Measurements from ENCODE around the gene NOXA1.
A peak's percentile ranks its signal among the peaks of the same experiment; 100 is the strongest.

Gene NOXA1

GRCh38 chr9:137387114-137387890 lies 35.9 kb upstream of the NOXA1 start:
- peak in 1 of 2 donors; percentile 18 for DNase-seq (ENCODE audit: low read depth in 2 of 2, low spot score in 1 of 2)

GRCh38 chr9:137387891-137388560 lies 35.2 kb upstream of the NOXA1 start:
- no peak for DNase-seq (ENCODE audit: low read depth in 2 of 2, low spot score in 1 of 2)

- no peak for DNase-seq (ENCODE audit: low read depth in 2 of 2, low spot score in 1 of 2)
These were observed 34.4 kb upstream of the NOXA1 start for GRCh38 chr9:137388589-137389427.

- DNase-seq (ENCODE audit: low read depth in 2 of 2, low spot score in 1 of 2), result no peak
These were observed 33.8 kb upstream of the NOXA1 start for GRCh38 chr9:137389428-137389746.

- DNase-seq (ENCODE audit: low read depth in 2 of 2, low spot score in 1 of 2), result no peak
These were observed 32.4 kb upstream of the NOXA1 start for GRCh38 chr9:137390553-137391410.

GRCh38 chr9:137391411-137391754 lies 31.8 kb upstream of the NOXA1 start:
- no peak for DNase-seq (ENCODE audit: low read depth in 2 of 2, low spot score in 1 of 2)

GRCh38 chr9:137392232-137393007 lies 30.8 kb upstream of the NOXA1 start:
- DNase-seq (ENCODE audit: low read depth in 2 of 2, low spot score in 1 of 2), result no peak

- no peak for DNase-seq (ENCODE audit: low read depth in 2 of 2, low spot score in 1 of 2)
These were observed 29.7 kb upstream of the NOXA1 start for GRCh38 chr9:137393176-137394150.

GRCh38 chr9:137394866-137395665 lies 28.1 kb upstream of the NOXA1 start:
- no peak for DNase-seq (ENCODE audit: low read depth in 2 of 2, low spot score in 1 of 2)

- DNase-seq (ENCODE audit: low read depth in 2 of 2, low spot score in 1 of 2), result no peak
These were observed 27.6 kb upstream of the NOXA1 start for GRCh38 chr9:137395666-137396010.

GRCh38 chr9:137396227-137396626 lies 27.0 kb upstream of the NOXA1 start:
- DNase-seq (ENCODE audit: low read depth in 2 of 2, low spot score in 1 of 2), result no peak

GRCh38 chr9:137396634-137397367 lies 26.4 kb upstream of the NOXA1 start:
- DNase-seq (ENCODE audit: low read depth in 2 of 2, low spot score in 1 of 2), result no peak

- DNase-seq (ENCODE audit: low read depth in 2 of 2, low spot score in 1 of 2), result no peak
These were observed 25.3 kb upstream of the NOXA1 start for GRCh38 chr9:137397675-137398423.

- DNase-seq (ENCODE audit: low read depth in 2 of 2, low spot score in 1 of 2), result no peak
These were observed 24.4 kb upstream of the NOXA1 start for GRCh38 chr9:137398561-137399468.

- no peak for DNase-seq (ENCODE audit: low read depth in 2 of 2, low spot score in 1 of 2)
These were observed 20.4 kb upstream of the NOXA1 start for GRCh38 chr9:137402746-137403145.

GRCh38 chr9:137403269-137403668 lies 19.9 kb upstream of the NOXA1 start:
- DNase-seq (ENCODE audit: low read depth in 2 of 2, low spot score in 1 of 2), result no peak
